Uterus (tissue), 2 donors: ENCODE data around the gene MFAP1.
"Not testable (repeated sequence)": the region's sequence is repeated elsewhere in the genome, so short reads cannot be mapped to it uniquely, and the experiment has no call there.

ENCODE experiments used
- POLR2A ChIP-seq, 2 donors: fragments of 450-650 bp; IDR thresholded peaks; one replicate each; pipeline ENCODE4 v1.6.1; 2016; ENCODE audit warnings: antibody characterized with exemption in 2 of 2, mild to moderate bottlenecking in 1 of 2, moderate library complexity in 1 of 2
- TF ChIP-seq, protein P1 (sequence below), 4 experiments: fragments of 200-600 bp in 2 of 4; fragments of 450-650 bp in 2 of 4; sonication (generic) in 2 of 4; IDR thresholded peaks; one replicate each; pipeline ENCODE4 v1.5.1; 2016 to 2019; ENCODE audit warnings: antibody characterized with exemption in 4 of 4, mild to moderate bottlenecking in 2 of 4, moderate library complexity in 1 of 4

DNA sequence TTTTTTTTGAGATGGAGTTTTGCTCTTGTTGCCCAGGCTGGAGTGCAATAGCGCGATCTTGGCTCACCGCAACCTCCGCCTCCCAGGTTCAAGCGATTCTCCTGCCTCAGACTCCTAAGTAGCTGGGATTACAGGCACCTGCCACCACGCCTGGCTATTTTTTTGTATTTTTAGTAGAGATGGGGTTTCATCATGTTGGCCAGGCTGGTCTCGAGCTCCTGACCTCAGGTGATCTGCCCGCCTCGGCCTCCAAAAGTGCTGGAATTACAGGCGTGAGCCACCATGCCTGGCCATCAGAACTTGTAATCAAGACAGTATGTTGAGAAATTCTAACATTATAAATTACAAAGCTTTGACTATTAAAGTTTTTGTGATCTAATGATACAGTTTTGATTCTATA is 42.1 kb upstream of the MFAP1 start:
- TF ChIP-seq, protein P1, sequence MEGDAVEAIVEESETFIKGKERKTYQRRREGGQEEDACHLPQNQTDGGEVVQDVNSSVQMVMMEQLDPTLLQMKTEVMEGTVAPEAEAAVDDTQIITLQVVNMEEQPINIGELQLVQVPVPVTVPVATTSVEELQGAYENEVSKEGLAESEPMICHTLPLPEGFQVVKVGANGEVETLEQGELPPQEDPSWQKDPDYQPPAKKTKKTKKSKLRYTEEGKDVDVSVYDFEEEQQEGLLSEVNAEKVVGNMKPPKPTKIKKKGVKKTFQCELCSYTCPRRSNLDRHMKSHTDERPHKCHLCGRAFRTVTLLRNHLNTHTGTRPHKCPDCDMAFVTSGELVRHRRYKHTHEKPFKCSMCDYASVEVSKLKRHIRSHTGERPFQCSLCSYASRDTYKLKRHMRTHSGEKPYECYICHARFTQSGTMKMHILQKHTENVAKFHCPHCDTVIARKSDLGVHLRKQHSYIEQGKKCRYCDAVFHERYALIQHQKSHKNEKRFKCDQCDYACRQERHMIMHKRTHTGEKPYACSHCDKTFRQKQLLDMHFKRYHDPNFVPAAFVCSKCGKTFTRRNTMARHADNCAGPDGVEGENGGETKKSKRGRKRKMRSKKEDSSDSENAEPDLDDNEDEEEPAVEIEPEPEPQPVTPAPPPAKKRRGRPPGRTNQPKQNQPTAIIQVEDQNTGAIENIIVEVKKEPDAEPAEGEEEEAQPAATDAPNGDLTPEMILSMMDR (IDR thresholded peaks at IDR 0.05) = not testable (repeated sequence)
- TF ChIP-seq POLR2A (IDR thresholded peaks at IDR 0.05) = not testable (repeated sequence)
